HCT116 (cell line): ENCODE data around the gene DUSP16.

Experiments
- CTCF ChIP-seq, 3 experiments: fragments of 200-600 bp in 1 of 3; sonication (generic) in 1 of 3; IDR thresholded peaks in 2 of 3; conservative IDR thresholded peaks in 1 of 3; 2 replicates each; pipeline ENCODE4 v1.5.1; 2012 to 2017; ENCODE audit warnings: low read depth in 2 of 3, low read length in 2 of 3, antibody characterized with exemption in 1 of 3, borderline replicate concordance in 1 of 3, control low read depth in 1 of 3, mild to moderate bottlenecking in 1 of 3, mixed read lengths in 1 of 3, mixed run types in 1 of 3, moderate library complexity in 1 of 3; ENCODE audit not compliant: insufficient read depth in 1 of 3
- EGR1 ChIP-seq: IDR thresholded peaks from 2 replicates; pipeline ENCODE4 v1.6.1; 2012; ENCODE audit warnings: low read depth
- EZH2 ChIP-seq: fragments of 200-600 bp; sonication (generic); IDR thresholded peaks from 2 replicates; pipeline ENCODE4 v1.6.1; 2017; ENCODE audit warnings: antibody characterized with exemption, mixed run types
- FOSL1 ChIP-seq: IDR thresholded peaks from 2 replicates; pipeline ENCODE4 v1.6.1; 2012; ENCODE audit warnings: low read depth
- MAX ChIP-seq: IDR thresholded peaks from 2 replicates; pipeline ENCODE4 v1.6.1; 2012
- POLR2A ChIP-seq: IDR thresholded peaks from 2 replicates; pipeline ENCODE4 v1.7.0; 2011; ENCODE audit warnings: borderline replicate concordance; ENCODE audit not compliant: insufficient read depth, insufficient read length; ENCODE audit errors: extremely low read depth
- POLR2AphosphoS5 ChIP-seq: IDR thresholded peaks from 2 replicates; pipeline ENCODE4 v1.6.1; 2011; ENCODE audit warnings: mild to moderate bottlenecking, low read depth, low read length, moderate library complexity
- REST ChIP-seq: IDR thresholded peaks from 2 replicates; pipeline ENCODE4 v1.6.1; 2012; ENCODE audit warnings: low read depth

DNA sequence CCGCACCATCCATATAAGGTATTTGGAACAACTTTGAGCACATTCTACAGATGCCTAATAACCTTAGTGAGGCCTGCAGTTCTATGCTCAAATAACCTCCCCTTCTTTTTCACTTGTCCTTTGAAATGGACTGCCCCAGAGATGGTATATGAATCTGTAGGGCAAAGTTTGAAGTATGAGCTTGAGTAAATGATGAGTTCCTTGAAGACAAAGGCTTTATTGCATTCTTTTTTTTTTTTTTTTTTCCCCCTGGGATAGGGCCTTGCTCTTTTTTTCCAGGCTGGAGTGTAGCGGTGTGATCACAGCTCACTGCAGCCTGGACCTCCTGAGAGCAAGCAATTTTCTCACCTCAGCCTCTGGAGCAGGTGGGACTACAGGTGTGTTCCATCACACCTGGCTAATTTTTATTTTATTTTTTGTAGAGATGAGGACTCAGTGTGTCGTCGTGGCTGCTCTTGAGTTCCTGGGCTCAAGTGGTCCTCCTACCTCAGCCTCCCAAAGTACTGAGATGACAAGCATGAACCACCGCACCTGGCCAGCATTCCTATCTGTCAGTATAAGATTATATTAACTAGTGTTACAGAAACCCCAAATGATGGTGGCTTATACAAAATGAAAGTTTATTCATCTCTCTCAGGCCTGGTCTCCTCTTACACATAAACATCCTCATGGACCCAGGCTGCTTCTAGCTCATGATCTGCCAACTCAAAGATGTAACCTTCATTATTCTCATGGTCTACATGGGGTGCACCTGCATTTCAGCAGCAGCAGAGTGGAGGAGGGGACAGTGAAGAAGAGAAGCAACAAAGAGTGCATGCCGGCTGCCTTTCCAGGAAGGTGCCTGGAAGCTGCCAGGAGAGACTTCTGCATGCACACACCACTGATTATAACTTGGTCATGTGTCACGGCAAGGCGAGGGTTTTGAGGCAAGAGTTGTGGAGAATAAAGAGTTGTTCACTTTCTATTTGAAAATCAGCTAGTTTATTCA lies 101.4 kb downstream of the DUSP16 start:
- TF ChIP-seq CTCF (IDR thresholded peaks at IDR 0.05 in 2 of 3, conservative IDR thresholded peaks at IDR 0.05 in 1 of 3; ENCODE audit: borderline replicate concordance in 1 of 3, insufficient read depth in 1 of 3, low read depth in 2 of 3, low read length in 2 of 3) (no peak), REST (no peak), POLR2A (no peak), POLR2AphosphoS5 (no peak), EGR1 (no peak), MAX (no peak), EZH2 (no peak), FOSL1 (no peak)
